LoVo (cell line): ENCODE measurements around the gene MRM3.
"Not testable (repeated sequence)": the region's sequence is repeated elsewhere in the genome, so short reads cannot be mapped to it uniquely, and the experiment has no call there.

Experiments
- DNase-seq: peaks from one replicate; pipeline ENCODE4 v3.0.0-alpha.2; 2016; ENCODE audit warnings: low spot score

Gene MRM3

DNA sequence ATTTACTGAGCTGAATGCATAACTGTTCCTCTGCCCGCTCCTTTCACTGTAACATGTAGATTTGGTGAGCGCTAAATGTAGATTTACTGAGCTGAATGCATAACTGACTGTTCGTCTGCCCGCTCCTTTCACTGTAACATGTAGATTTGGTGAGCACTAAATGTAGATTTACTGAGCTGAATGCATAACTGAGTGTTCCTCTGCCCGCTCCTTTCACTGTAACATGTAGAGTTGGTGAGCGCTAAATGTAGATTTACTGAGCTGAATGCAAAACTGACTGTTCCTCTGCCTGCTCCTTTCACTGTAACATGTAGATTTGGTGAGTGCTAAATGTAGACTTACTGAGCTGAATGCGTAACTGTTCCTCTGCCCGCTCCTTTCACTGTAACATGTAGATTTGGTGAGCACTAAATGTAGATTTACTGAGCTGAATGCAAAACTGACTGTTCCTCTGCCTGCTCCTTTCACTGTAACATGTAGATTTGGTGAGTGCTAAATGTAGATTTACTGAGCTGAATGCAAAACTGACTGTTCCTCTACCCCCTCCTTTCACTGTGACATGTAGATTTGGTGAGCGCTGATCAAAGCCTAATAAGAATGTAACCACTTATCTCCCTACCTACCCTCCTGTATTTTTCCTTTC lies 26.7 kb upstream of the MRM3 start:
- DNase-seq: not testable (repeated sequence)

DNA sequence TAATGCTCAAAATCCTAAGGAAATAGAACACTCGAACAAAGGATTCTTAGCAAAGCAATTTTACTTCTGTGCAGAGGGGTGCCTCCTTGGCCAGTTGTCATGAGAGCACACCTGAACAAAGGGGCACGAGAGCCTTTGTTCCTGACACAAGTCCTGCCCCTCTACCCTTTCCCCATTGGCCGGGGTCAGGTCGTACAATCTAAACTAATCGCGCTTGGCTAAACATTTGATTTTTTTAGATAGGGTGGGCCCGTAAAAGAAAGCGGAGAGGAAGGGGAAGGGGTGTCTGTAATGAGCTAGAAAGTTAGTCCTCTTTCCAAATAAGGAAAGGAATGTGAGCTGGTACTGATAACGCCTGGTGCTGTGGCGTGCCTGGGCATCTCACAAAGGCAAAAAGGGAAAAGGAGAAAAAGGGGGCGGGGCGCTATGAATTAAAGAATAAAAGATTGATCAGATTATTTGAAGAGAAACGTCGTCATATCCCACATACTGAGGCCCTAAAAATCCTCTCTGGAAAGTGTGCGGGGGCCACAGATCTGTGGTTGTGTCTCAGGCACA lies 26.1 kb upstream of the MRM3 start:
- not testable (repeated sequence) for DNase-seq

DNA sequence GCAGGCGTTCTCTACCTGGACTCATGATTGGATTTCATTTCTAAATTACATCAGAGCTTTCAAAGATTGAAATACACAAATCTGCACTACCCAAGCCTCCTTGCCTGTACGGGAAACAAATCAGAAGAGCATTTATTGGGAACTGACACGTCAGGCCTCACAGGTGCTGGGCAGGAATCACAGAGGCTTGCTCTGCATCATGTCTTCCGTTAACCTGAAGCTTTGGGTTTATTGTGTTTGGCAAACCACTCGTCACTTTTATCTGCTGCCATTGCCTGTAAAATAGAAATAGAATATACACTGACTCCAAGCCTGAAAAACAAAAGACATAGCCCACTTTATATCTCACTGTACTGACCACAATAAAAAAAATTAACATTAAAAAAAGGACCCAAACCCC lies 22.2 kb upstream of the MRM3 start:
- no peak for DNase-seq

DNA sequence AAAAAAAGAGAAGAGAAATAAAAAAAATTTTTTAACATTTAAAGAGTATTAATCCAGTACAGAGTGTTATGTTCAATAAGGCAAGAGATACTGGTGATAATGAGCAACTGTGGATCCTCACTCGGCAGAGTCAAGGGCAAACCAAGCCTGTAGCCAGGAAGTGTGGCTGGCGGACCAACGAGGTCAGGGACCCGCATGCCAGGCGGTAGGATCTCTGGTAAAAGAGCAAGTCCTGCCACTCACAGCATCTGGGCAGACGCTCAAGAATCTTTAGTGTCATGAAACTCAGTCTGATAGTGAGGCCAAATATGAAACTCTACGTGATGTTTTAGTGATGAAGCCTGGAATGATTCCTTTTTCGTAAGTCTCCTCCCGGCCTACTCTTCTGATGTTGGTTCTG lies 21.8 kb upstream of the MRM3 start:
- no peak for DNase-seq

DNA sequence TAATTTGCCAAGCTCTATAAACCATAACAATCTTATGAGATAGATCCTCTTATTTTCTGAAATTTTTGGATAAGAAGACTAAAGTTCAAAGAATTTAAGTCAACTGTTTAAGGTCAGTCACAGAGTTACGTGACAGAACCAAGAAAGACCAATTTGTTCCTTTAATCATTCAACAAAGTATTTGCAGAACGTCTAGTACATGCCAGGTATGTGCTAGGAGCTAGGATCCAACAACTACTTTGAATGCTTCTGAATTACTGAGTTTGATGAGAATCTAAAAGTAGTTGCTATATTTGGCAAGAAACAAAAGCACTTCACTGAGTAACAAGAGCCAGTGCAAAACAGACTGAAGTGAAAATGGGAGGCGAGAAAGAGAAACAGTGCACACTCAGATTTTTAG lies 15.1 kb upstream of the MRM3 start:
- DNase-seq: no peak

DNA sequence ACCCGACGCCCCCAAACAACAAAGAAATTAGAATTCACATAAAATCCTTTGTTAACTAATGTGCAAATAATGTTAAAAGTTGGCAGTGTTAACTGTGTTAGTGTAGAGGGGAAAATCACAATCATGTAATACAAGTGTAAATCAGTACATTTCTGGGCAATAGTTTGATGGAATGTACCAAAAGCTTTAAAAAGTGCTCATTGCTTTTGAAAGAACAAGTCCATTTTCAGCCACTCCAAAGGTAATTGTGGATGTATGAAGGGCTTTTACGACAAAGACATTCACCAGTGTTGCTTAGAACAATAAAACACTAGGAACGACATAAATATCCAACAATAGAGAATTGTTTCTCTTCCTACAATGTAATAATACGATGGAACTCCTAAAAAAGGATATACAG lies 9.1 kb upstream of the MRM3 start:
- no peak for DNase-seq

DNA sequence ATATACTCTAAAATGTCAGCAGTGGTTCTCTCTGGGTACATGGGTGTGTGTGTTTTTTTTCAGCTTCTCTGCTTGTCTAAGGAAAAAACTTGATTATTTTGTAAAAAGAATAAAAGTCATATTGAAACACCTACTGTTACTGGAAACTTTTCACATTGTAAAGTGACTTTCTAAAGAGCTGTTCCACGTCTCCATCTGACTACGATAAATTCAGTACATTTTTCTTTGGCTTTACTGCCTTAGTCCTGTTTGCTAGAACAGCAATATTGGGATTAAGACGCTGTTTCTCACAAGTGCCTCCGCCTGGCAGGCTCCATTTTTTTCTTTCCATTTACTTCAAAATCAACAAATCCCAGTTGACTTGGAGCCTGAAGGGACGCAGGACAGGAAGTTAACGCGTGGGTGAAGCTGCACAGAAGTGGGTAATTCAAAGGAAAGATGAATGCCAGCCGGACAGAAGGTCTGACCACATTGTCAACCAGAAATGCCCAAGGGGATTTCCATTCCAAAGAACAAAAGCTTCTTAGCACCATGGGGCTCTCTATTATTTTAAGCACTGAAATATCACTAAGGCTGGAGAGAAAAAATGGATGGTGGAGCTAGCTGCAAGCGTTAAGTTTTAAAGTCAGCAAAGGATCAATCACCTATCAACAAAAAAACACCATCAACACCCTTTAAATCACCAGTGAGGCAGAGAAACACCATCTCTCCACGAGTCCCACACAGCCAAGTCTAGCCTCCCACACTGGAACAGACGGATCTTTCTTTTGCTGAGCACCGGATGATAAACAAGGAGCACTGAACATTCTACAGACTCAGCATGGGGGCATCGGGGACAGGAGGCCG lies 8.5 kb upstream of the MRM3 start:
- no peak for DNase-seq

DNA sequence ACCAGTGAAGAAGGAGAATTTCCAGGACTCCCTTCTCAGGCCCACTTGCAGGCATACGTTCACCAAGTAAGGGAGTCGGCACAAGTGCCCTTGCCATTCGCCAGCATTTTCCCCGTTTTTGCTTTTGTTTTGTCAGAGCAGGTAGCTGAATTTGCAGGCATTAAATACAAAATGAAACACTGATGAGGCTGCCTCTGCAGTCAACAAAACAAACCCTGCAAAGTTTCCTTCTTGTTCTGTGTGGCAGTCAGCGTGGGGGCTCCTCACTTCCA lies 7.9 kb upstream of the MRM3 start:
- DNase-seq: no peak

DNA sequence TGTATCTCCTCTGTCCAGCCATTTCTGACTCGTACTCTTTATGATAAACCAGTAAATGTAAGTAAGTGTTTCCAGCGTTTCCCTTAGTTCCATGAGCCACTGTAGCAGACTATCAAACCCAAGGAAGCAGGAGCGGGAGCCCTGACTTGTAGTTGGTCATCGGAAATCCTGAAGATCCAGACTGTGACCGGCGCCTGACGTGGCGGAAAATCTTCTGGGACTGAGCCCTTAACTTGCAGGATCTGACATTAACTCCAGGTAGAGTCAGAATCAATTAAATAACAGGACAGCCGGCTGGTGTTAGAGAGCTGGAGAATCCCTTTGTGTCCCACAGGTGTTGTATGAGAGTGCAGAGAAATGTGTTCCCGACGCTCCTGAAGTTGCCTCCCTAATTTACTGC lies 4.1 kb upstream of the MRM3 start:
- no peak for DNase-seq

DNA sequence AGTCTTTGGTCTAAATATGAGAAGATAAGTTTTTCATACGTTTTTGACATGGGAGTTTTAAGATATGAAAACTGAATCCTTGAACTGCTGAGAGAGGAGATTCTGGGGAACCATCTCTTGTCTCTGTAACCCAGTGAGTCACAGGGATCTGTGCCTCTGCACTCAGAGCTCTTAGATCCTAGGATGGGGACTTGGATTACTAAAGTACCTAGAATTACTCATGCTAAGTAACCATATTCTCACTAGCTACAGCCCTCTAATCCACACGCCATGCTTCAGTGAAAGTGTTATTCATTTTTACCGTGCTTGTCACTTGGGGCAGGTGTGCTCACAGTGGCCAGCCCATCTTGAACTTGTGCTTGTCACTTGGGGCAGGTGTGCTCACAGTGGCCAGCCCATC lies 2.0 kb downstream of the MRM3 start:
- DNase-seq: no peak

DNA sequence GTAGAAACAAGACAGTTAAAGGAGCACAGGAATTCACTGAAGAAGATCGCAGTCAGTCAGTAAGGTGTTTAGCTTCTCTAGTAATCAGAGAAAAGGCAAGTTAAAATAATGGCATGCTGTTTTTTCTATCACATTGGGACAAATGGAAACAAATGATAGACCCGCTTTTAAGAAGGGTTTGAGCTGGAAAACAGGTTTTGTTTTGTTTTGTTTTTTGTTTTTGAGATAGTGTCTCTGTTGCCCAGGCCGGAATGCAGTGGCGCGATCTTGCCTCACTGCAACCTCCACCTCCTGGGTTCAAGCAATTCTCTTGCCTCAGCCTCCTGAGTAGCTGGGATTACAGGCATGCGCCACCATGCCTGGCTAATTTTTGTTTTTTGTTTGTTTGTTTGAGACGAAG lies 3.7 kb downstream of the MRM3 start:
- DNase-seq: not testable (repeated sequence)

DNA sequence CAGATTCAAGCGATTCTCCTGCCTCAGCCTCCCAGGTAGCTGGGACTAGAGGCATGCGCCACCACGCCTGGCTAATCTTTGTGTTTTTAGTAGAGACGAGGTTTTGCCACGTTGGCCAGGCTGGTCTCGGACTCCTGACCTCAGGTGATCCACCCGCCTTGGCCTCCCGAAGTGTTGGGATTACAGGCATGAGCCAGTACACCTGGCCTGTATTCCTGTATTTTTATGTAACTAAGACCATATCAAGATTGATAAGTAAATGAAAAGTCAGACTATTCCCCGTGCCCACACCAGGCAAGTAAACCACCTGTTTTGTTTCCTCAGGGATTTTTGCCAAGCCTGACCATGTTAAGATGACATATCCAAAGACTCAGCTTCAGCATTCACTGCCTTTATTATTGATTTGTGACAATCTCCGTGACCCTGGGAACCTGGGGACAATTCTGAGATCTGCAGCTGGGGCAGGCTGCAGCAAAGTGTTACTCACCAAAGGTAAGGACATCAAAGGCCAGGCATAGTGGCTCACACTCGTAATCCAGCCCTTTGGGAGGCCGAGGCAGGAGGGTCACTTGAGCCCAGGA lies 5.6 kb downstream of the MRM3 start:
- no peak for DNase-seq

DNA sequence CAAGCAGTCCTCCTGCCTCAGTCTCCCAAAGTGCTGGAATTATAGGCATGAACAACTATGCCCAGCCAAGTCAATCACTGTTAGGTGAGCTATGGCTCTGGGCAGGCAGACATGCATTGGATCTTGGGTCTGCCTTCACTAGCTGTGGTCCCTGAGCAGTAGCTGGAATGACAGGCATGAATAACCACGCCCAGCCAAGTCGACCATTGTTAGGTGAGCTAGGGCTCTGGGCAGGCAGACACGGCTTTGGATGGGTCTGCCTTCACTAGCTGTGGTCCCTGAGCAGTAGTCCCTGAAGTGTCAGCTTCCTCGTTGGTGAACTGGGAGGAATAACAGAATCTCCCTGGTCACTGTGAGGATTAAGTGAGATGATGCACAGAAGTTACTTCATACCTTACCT lies 6.4 kb downstream of the MRM3 start:
- DNase-seq: no peak

DNA sequence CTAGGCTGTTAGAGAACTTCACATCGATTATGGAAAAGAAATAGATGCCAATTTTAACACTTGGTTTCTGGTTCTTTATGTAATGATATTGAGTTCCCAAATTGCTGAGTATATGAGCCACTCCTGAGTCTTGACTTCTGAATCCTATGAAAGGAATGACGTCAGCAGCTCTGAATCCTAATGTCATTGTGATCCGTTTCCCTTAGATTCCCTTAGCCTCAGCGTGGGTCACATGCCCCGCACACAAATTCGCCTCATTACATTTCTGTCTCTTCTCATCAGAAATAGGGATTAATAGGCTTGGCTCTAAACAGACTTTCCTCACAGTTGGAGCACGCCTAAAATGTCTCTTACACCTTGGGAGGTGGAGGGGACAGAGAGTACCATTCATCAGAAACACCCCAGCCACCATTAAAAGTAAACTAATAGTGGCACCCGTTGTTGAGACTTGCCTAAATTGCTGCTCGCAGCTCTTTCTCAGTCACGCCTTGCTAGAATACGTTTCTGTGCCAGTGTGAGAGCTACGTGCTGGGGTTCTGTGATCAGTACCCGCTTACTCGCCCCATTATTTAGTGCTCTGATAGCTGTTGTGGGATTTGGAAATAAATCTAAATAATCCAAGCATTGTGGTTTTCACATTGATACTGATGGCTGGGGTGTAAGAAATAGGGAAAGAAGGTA lies 7.1 kb downstream of the MRM3 start:
- DNase-seq: no peak

DNA sequence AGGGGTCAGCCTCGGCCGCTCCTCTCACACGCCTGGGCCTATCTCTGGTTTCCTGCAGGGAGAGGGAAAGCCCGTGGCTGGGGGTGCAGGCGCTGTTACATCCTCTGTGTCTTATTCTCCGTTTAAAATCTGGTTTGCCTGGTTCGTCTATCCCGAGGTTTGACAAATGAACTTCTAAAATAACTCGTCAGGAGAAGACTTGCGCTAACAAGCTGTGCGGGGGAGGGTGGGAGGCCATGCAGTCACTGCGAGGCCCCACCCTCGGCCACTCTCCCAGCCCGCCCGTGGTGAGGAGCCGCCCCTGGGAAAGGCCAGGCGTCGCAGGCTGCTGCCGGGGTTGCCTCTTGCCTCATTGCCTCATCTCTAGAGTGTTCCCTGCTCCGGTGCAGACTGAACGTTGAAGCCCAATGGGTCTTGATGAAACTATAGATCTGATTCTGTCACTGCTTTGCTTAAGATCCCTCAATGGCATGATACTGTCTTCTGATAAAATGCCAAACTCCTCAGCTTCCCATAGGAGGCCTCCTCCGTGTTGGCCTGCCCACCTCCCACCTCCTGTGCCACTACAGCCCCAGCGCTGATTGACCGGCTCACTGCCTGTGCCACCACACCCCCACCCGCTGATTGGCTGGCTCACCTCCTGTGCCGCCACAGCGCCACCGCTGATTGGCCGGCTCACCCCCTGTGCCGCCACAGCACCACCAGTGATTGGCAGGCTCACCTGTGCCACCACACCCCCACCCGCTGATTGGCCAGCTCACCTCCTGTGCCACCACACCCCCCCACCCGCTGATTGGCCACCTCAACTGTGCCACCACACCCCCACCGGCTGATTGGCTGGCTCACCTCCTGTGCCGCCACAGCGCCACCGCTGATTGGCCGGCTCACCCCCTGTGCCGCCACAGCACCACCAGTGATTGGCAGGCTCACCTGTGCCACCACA lies 8.0 kb downstream of the MRM3 start:
- not testable (repeated sequence) for DNase-seq

DNA sequence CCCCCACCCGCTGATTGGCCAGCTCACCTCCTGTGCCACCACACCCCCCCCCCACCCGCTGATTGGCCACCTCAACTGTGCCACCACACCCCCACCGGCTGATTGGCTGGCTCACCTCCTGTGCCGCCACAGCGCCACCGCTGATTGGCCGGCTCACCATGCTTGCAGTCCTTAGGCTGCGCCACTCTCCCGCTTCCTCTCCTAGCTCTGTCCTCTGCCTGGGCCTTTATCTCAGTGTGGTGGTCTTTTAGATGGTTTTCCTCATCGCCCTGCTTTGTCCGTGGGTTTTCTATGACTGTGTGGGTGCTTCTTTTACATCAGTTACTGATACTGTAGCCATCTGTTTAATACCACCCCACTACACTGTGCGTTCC lies 8.7 kb downstream of the MRM3 start:
- DNase-seq: not testable (repeated sequence)

DNA sequence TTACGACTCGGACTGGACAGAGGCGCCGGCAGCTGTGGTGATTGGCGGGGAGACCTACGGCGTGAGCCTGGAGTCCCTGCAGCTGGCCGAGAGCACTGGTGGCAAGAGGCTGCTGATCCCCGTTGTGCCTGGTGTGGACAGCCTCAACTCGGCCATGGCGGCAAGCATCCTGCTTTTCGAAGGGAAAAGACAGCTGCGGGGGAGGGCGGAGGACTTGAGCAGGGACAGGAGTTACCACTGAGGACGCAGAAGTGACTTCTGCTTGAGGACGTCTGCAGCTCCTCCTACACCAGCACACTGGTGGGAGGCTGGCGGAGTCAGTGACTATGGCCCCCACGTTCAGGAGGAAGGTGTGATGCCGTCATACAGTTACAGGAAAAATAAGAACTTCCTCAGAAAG lies 9.7 kb downstream of the MRM3 start:
- no peak for DNase-seq

DNA sequence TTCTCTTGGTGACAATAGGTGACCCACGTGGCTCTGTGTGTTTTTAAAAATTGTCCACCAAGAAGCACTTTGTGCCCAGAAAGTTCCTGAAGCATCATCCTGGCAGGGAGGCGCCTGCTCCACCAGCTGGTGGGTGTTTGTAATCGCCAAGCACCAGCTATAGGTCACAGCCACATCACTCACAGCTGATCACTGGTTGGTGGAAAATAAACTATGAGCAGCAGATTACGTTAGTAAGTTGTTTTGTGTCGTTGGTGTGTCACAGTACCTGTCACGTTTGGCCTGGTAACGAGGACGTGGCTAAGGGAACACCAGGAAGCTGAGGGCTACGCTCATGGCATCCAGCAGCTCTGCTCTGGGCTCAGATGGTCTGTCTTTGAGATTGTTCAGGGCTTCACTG lies 10.1 kb downstream of the MRM3 start:
- DNase-seq: no peak

DNA sequence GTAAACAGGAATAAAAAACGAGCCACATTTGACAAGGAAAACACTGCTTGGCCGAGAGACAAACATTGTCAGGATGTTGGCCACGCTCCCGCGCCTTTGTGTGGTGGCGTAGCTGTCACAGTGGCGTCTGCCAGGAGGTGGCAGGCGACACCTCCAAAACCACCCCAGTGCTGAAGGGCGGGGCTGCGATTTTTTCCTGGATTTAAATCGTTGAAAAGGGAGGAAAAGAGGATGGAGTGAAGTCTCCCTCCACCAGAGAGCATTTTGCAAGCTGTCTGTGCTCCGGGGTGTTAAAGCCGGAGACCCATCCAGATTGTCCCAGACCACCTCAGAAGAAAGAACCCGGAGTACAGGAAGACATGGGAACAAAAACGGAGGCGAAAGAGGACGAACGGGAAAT lies 12.7 kb downstream of the MRM3 start:
- peak; percentile 67 for DNase-seq

DNA sequence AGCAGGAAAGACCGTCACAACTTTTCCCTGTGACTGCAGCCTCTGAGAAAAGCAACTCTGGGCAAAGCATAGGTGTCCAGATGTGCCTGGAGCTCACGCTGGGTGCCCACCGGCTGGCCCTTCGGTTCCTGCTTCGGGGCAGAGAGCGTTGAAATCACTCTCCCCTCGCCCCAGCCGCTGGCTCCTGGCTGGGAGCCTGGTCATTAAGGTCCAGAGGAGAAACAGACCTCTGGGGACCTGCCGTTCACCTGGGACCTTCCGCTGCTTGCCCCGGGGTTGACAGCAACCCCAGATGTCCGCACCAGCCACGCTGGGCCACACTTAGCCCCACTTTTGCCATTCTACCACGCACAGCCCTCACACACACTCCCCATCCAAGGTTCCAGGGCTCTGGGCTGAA lies 13.1 kb downstream of the MRM3 start:
- DNase-seq: no peak

DNA sequence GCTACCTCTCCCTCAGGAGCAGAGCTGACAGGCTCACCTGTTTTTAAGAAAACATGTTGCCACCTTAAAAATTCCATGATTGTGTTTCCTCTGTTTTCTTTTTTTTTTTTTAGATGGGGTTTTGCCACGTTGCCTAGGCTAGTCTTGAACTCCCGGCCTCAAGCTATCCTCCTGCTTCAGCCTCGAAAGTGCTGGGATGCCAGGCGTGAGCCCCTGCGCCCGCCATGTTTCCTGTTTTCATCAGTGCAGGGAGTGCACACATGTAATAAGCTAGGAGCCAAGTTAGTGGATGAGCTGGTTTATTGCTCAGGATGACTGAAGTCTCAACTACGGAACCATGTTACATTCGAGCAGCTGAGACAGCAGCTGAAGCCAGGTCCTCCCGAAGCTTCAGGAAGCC lies 13.6 kb downstream of the MRM3 start:
- DNase-seq: no peak

DNA sequence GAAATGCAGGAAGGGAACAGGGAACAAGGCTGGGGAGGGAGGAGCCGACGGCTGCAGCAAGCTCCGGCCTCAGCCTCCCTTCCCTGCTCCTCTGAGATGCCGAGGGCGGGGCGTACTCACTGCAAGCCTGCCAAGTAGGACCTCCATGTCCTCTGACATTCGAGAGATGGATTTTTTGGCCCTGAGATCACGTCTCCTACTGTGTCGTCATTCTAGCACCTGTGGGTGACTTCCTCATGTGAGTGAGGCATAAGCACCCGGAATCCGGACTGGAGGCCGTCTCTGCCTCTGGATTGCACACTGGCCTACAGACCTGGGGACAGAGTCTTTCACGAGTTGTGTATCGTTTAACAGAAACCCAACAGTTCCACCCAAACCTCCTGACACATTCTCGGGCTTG lies 14.5 kb downstream of the MRM3 start:
- DNase-seq: no peak
